PC-3 (cell line): ENCODE measurements around the gene IRX6. TPM values are rescaled to one million over a fixed set of nuclear protein-coding genes. Genes with fewer than 3 reads are reported as not detected.

Experiments used
- ATAC-seq: fragments of 200-7000 bp; cut with Tn5 transposase; 2 replicates; pipeline ENCODE4 v1.9.1; 2020; ENCODE audit warnings: mild to moderate bottlenecking, moderate library complexity
- BruUV-seq: library from RNA; stranded (reverse); fragments of 400-500 nt; replicated peaks from 2 replicates; lab custom pipeline; 2021; lab: Mats Ljungman, UMichigan
- CTCF ChIA-PET: fragments of 300-600 bp; sonication (Branson Sonifier 250); formaldehyde crosslinking; loops from one replicate; lab custom pipeline; 2022; ENCODE audit warnings: antibody characterized with exemption; lab: Charles Lee
- POLR2A ChIA-PET: fragments of 300-600 bp; sonication (Branson Sonifier 250); formaldehyde crosslinking; loops from one replicate; lab custom pipeline; 2022; ENCODE audit warnings: antibody characterized with exemption; ENCODE audit not compliant: unreplicated experiment; lab: Charles Lee
- DNase-seq: peaks from one replicate; pipeline ENCODE4 v3.0.0-alpha.2; 2015
- H2AFZ ChIP-seq: fragments of 300-600 bp; sonication (generic); 2 replicates; pipeline ENCODE4 v1.6.0; 2016; ENCODE audit warnings: antibody characterized with exemption, low read length
- H3F3A ChIP-seq: fragments of 300-600 bp; sonication (generic); one replicate; pipeline ENCODE4 v1.6.0; 2017; ENCODE audit warnings: antibody characterized with exemption, low read length, control low read depth, mild to moderate bottlenecking; ENCODE audit not compliant: unreplicated experiment
- H3K27ac ChIP-seq: fragments of 300-600 bp; sonication (generic); 2 replicates; pipeline ENCODE4 v1.5.1; 2016; ENCODE audit warnings: mild to moderate bottlenecking, low read length
- H3K27me3 ChIP-seq: fragments of 300-600 bp; sonication (generic); 2 replicates; pipeline ENCODE4 v1.6.1; 2016; ENCODE audit warnings: low read length, mixed read lengths
- H3K36me3 ChIP-seq: fragments of 300-600 bp; sonication (generic); 2 replicates; pipeline ENCODE4 v1.6.1; 2016; ENCODE audit warnings: low read depth, mixed run types, low read length, mixed read lengths
- H3K4me1 ChIP-seq: fragments of 300-600 bp; sonication (generic); 2 replicates; pipeline ENCODE4 v1.5.1; 2016; ENCODE audit warnings: low read length; ENCODE audit not compliant: insufficient read depth
- H3K4me2 ChIP-seq: fragments of 300-600 bp; sonication (generic); 2 replicates; pipeline ENCODE4 v1.6.0; 2016; ENCODE audit warnings: low read length
- H3K4me3 ChIP-seq: fragments of 300-600 bp; sonication (generic); 2 replicates; pipeline ENCODE4 v1.5.1; 2016; ENCODE audit warnings: mild to moderate bottlenecking, low read length, mixed read lengths
- H3K79me2 ChIP-seq: fragments of 300-600 bp; sonication (generic); 2 replicates; pipeline ENCODE4 v1.6.1; 2017; ENCODE audit warnings: low read length, mixed read lengths
- H3K9ac ChIP-seq: fragments of 300-600 bp; sonication (generic); 2 replicates; pipeline ENCODE4 v1.6.0; 2016; ENCODE audit warnings: mild to moderate bottlenecking, low read length
- H3K9me2 ChIP-seq: fragments of 300-600 bp; sonication (generic); replicated peaks from 2 replicates; pipeline ENCODE4 v1.6.1; 2016; ENCODE audit warnings: mixed run types, low read length, mixed read lengths
- H3K9me3 ChIP-seq: fragments of 300-600 bp; sonication (generic); 2 replicates; pipeline ENCODE4 v1.6.1; 2016; ENCODE audit warnings: low read length, mixed read lengths
- H4K20me1 ChIP-seq: fragments of 300-600 bp; sonication (generic); 2 replicates; pipeline ENCODE4 v1.6.1; 2016; ENCODE audit warnings: low read length, mixed read lengths
- CTCF ChIP-seq: fragments of 300-600 bp; sonication (generic); conservative IDR thresholded peaks from 2 replicates; pipeline ENCODE4 v1.5.1; 2017; ENCODE audit warnings: antibody characterized with exemption, low read depth, mild to moderate bottlenecking, low read length
- EZH2 ChIP-seq: fragments of 300-600 bp; sonication (generic); IDR thresholded peaks from one replicate; pipeline ENCODE4 v1.6.1; 2017; ENCODE audit warnings: antibody characterized with exemption, mild to moderate bottlenecking, low read length; ENCODE audit not compliant: unreplicated experiment
- EZH2phosphoT487 ChIP-seq: fragments of 300-600 bp; sonication (generic); IDR thresholded peaks from 2 replicates; pipeline ENCODE4 v1.6.1; 2018; ENCODE audit warnings: mild to moderate bottlenecking, antibody characterized with exemption, low read length, borderline replicate concordance
- intact Hi-C: fragments of 100-400 bp; cut with micrococcal nuclease; formaldehyde crosslinking; loops from 2 replicates; pipeline ENCODE4 v1.9.0; 2023
- total RNA-seq: library from RNA; depleted of rRNA; stranded (reverse); fragments of >200 nt; gene quantifications from 2 replicates; pipeline ENCODE4 v1.2.3, GENCODE V29; 2014

IRX6 gene
- total RNA-seq, 1 experiment from 2014 or later: not detected

GRCh38 chr16:55372792-55373488, 48.9 kb downstream of the IRX6 start:
- Histone ChIP-seq H3K27me3 (peaks cover 54% of the 10 kb centered on the region), H3K9ac (no peak overlapping the region), H3K4me2 (no peak overlapping the region), H3K4me3 (no peak overlapping the region), H3K4me1 (no peaks in the 10 kb centered on the region), H3K9me3 (no peaks in the 10 kb centered on the region), H3K27ac (no peak overlapping the region), H3F3A (no peaks in the 10 kb centered on the region), H3K79me2 (no peaks in the 10 kb centered on the region), H3K9me2 (no peaks in the 10 kb centered on the region), H2AFZ (no peak overlapping the region), H3K36me3 (no peaks in the 10 kb centered on the region), H4K20me1 (no peaks in the 10 kb centered on the region)
- ATAC-seq: no peak
- intact Hi-C loops: no loop called here
- TF ChIP-seq CTCF: no peak
- no peak for TF ChIP-seq EZH2phosphoT487
- TF ChIP-seq EZH2: no peak
- no peak for DNase-seq
- BruUV-seq: no TSS peak
- POLR2A ChIA-PET: no interaction called here
- CTCF ChIA-PET: no interaction called here

DNA sequence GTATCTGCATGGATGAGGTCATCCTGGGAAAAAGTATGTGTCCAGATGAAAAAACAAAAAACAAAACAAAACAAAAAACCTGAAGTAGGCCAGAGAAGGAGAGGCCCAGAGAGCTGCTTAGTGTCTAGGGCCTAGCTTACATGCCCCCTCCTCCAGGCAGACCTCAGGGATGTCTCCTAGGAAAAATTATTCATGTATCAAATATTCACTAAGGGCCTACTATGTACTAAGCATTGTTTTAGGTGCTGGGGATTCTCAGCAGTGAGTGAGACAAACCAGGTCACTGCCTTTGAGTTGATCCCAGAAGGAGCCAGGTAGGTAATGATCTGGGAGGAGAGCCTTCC, 49.5 kb downstream of the IRX6 start:
- Histone ChIP-seq H2AFZ (no peak overlapping the region), H3K4me3 (no peak overlapping the region), H3F3A (no peaks in the 10 kb centered on the region), H3K27ac (no peak overlapping the region), H3K9me2 (no peaks in the 10 kb centered on the region), H3K4me1 (no peaks in the 10 kb centered on the region), H3K9me3 (no peaks in the 10 kb centered on the region), H3K36me3 (no peaks in the 10 kb centered on the region), H3K4me2 (no peak overlapping the region), H4K20me1 (no peaks in the 10 kb centered on the region), H3K9ac (no peak overlapping the region), H3K79me2 (no peaks in the 10 kb centered on the region), H3K27me3 (peaks cover 49% of the 10 kb centered on the region)
- CTCF ChIA-PET: no interaction called here
- POLR2A ChIA-PET: no interaction called here
- BruUV-seq: no TSS peak
- no peak for DNase-seq
- intact Hi-C loops: no loop called here
- no peak for ATAC-seq
- no peak for TF ChIP-seq CTCF
- TF ChIP-seq EZH2: no peak
- no peak for TF ChIP-seq EZH2phosphoT487

DNA sequence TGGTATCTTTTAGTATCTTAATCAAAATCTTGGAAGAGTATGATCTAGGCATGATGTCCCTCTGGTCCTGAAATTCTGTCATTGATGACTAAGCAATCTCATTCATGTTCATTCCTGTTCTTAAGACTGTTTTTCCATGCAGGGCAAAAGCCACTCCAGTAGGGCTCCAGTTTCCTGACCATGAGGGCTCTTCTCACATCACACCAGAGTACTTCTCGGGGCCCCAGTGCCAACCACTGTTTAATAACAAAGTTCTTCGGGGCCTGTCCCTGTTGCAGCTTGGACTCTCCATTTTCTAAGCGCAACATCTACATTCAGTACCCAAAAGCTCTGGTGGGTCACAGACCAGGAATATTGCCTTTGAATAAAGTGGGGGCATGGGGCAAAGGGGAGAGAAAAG, 52.0 kb downstream of the IRX6 start:
- POLR2A ChIA-PET: no interaction called here
- no peak overlapping the region for H3K4me3 ChIP-seq
- no peak overlapping the region for H3K4me2 ChIP-seq
- no peaks in the 10 kb centered on the region for H3K9me2 ChIP-seq
- H2AFZ ChIP-seq: no peak overlapping the region
- no peaks in the 10 kb centered on the region for H3F3A ChIP-seq
- H3K79me2 ChIP-seq: no peaks in the 10 kb centered on the region
- intact Hi-C loops: no loop called here
- H3K27me3 ChIP-seq: peaks cover 27% of the 10 kb centered on the region
- no peaks in the 10 kb centered on the region for H3K9me3 ChIP-seq
- H4K20me1 ChIP-seq: no peaks in the 10 kb centered on the region
- H3K4me1 ChIP-seq: no peaks in the 10 kb centered on the region
- ATAC-seq: no peak
- no TSS peak for BruUV-seq
- no peak overlapping the region for H3K27ac ChIP-seq
- no peaks in the 10 kb centered on the region for H3K36me3 ChIP-seq
- TF ChIP-seq EZH2phosphoT487: no peak
- no peak for TF ChIP-seq CTCF
- TF ChIP-seq EZH2: no peak
- no peak overlapping the region for H3K9ac ChIP-seq
- no peak for DNase-seq
- CTCF ChIA-PET: no interaction called here
